ENCODE measurements around the gene CNN2. TPM values are rescaled to one million over a fixed set of nuclear protein-coding genes. Genes with fewer than 3 reads are reported as not detected.

Gene CNN2
- total and polyA plus RNA-seq, 9 of the 15 experiments (the other 6 are each of a cell fraction or from before 2014, with no cell fraction given) = 12.1 to 174 (median 52.7) TPM

- TF ChIP-seq PRDM10 (IDR thresholded peaks at IDR 0.05; ENCODE audit: partially characterized antibody) (peak; percentile 68), HMGN3 (IDR thresholded peaks at IDR 0.05; ENCODE audit: borderline replicate concordance, extremely low read depth, insufficient read length, low read depth, low read length) (peak; percentile 14), MTA2 (IDR thresholded peaks at IDR 0.05; ENCODE audit: low read depth) (no peak), GTF2E2 (tag; IDR thresholded peaks at IDR 0.05) (no peak), RBFOX2 (IDR thresholded peaks at IDR 0.05; ENCODE audit: low read depth, low read length) (peak; percentile 28; the same call in 1 of the 2 replicates), ZBTB5 (IDR thresholded peaks at IDR 0.05) (no peak), HDAC8 (tag; IDR thresholded peaks at IDR 0.05) (no peak), CREB1 (IDR thresholded peaks at IDR 0.05) (no peak), CREB1 (CRISPR knock-in tag; IDR thresholded peaks at IDR 0.05) (no peak)
Measured at GRCh38 chr19:1073956-1074517, 47.6 kb downstream of the CNN2 start (continued).
